Hematopoietic multipotent progenitor cell (in vitro differentiated cells): Measurements from ENCODE around the gene CDHR5. TPM values are rescaled to one million over a fixed set of nuclear protein-coding genes. Genes with fewer than 3 reads are reported as not detected.

Experiments
- DNase-seq, 3 donors: peaks; one replicate each; pipeline ENCODE4 v3.0.0-alpha.2; 2011 to 2015; ENCODE audit warnings: low read depth in 2 of 3, low spot score in 2 of 3
- small RNA-seq: library from RNA; depleted of rRNA; stranded (forward); fragments of <200 nt; gene quantifications from one replicate; pipeline ENCODE3, GENCODE V24; 2012
- total RNA-seq: library from RNA; depleted of rRNA; stranded (reverse); fragments of >200 nt; gene quantifications from one replicate; pipeline ENCODE4 v1.2.3, GENCODE V29; 2012

Gene CDHR5
- total RNA-seq, 1 donor: not detected

GRCh38 chr11:571802-572185 is 53.0 kb downstream of the CDHR5 start:
- no peak for DNase-seq

GRCh38 chr11:569158-569885 is 55.4 kb downstream of the CDHR5 start:
- DNase-seq: no peak

GRCh38 chr11:568306-569157 is 56.2 kb downstream of the CDHR5 start:
- peak; percentile 81 to 95 (median 92) for DNase-seq

DNA sequence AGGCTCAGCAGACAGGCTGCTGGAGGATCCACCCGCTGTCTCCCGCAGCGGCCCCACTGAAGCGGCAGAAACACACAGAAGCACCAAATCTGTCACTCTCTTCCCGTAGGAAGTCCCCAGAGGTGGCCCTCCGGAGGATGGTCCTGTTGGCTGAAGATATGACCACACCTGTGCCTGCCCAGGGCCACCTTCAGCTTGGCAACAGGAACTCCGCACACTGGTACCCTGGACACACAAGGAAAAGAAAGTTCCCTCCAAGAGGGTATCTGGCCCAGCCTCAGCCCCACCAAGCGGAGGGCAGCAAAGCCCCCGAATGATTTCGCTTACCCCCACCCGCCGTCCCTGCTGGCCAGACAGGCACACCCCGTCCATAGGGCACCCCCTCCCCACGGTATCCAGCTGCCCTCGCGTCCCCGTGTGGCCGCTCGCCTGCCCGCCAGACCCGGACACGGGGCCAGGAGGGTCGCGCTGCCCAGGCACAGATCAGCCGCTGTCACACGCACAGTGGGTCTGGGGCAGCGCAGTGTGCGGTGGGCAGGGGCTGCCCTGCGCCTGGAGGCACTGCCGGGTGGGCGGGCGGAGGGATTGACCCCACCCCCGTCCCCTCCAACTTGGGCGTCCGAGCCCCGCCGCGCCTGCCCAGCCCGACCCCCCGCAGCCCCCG is 57.0 kb downstream of the CDHR5 start:
- DNase-seq: no peak

GRCh38 chr11:567011-567628 is 57.6 kb downstream of the CDHR5 start:
- no peak for DNase-seq

Small RNAs within 50 kb of the gene (small RNA-seq; reads per million reads assigned to genes)
- gene MIR210: 0.95 reads per million, percentile 29 among the genes with 10 or more reads in this experiment

Other genes starting within 250 kb of the CDHR5 start
- gene PKP3, start 230.7 kb downstream of the CDHR5 start, total RNA-seq: 0.27 TPM
- 75.7 TPM for gene SIGIRR, start 210.0 kb downstream of the CDHR5 start, total RNA-seq
- gene ANO9, start 182.9 kb downstream of the CDHR5 start, total RNA-seq: 7.0 TPM
- 42.3 TPM for gene PTDSS2, start 174.7 kb downstream of the CDHR5 start, total RNA-seq
- gene RNH1, start 117.7 kb downstream of the CDHR5 start, total RNA-seq: 165 TPM
- 22.1 TPM for gene HRAS, start 89.4 kb downstream of the CDHR5 start, total RNA-seq
- gene LRRC56, start 87.4 kb downstream of the CDHR5 start, total RNA-seq: 3.5 TPM
- gene LMNTD2, start 64.2 kb downstream of the CDHR5 start, total RNA-seq: 1.6 TPM
- gene RASSF7, start 64.0 kb downstream of the CDHR5 start, total RNA-seq: 30.2 TPM
- gene PHRF1, start 48.5 kb downstream of the CDHR5 start, total RNA-seq: 36.6 TPM
- 62.5 TPM for gene IRF7, start 9.0 kb downstream of the CDHR5 start, total RNA-seq
- not detected for gene SCT, start 2.2 kb upstream of the CDHR5 start, total RNA-seq
- 0.27 TPM for gene DRD4, start 12.3 kb upstream of the CDHR5 start, total RNA-seq
- 80.8 TPM for gene DEAF1, start 70.3 kb upstream of the CDHR5 start, total RNA-seq
- 25.6 TPM for gene TMEM80, start 70.9 kb upstream of the CDHR5 start, total RNA-seq
- 5.7 TPM for gene EPS8L2, start 81.3 kb upstream of the CDHR5 start, total RNA-seq
- 401 TPM for gene TALDO1, start 122.5 kb upstream of the CDHR5 start, total RNA-seq
- gene GATD1, start 152.5 kb upstream of the CDHR5 start, total RNA-seq: 41.7 TPM
- not detected for gene CEND1, start 165.1 kb upstream of the CDHR5 start, total RNA-seq
- gene SLC25A22, start 173.3 kb upstream of the CDHR5 start, total RNA-seq: 12.1 TPM
- 11.3 TPM for gene PIDD1, start 180.3 kb upstream of the CDHR5 start, total RNA-seq
- 2,675 TPM for gene RPLP2, start 185.0 kb upstream of the CDHR5 start, total RNA-seq
- gene PNPLA2, start 194.0 kb upstream of the CDHR5 start, total RNA-seq: 107 TPM
- gene CRACR2B, start 203.0 kb upstream of the CDHR5 start, total RNA-seq: 3.8 TPM
- gene CD151, start 208.0 kb upstream of the CDHR5 start, total RNA-seq: 145 TPM
- 41.5 TPM for gene POLR2L, start 217.6 kb upstream of the CDHR5 start, total RNA-seq
- gene TSPAN4, start 217.9 kb upstream of the CDHR5 start, total RNA-seq: 48.2 TPM